ENCODE results near the gene LGALS7B.
"Not testable (repeated sequence)": the region's sequence is repeated elsewhere in the genome, so short reads cannot be mapped to it uniquely, and the experiment has no call there.

The LGALS7B gene

GRCh38 chr19:38825936-38826335 is 36.9 kb downstream of the LGALS7B start:
- DNase-seq = not testable (repeated sequence)

- DNase-seq = no peak
Measured at GRCh38 chr19:38826856-38827551, 38.0 kb downstream of the LGALS7B start.

- DNase-seq = peak; percentile 41 to 43
Measured at GRCh38 chr19:38829203-38829602, 40.2 kb downstream of the LGALS7B start.

DNA sequence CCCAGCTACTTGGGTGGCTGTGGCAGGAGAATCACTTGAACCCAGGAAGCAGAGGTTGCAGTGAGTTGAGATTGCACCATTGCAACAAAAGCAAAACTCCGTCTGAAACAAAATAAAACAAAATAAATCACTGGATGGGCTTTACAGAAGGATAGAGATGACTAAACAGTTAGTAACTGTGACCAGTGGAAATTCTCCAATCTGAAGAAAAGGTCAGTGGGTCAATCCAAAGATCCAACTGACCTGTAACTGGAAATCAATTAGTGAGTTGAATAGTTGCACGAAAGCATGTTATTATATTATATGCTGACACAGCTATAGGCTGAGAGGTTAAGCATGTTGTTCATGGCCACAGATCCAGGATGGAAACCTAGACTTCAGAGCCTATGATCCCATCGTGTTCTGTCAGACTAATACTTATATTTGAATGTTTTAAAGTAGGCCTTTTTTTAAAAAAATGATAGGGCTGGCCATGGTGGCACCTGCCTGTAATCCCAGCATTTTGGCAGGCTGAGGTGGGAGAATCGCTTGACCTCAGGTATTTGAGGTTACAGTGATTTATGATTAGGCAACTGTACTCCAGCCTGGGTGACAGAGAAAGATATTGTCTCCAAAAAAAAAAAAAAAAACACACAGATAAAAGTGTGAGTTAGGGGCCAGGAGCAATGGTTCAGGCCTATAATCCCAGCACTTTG is 41.2 kb downstream of the LGALS7B start:
- DNase-seq = no peak

DNA sequence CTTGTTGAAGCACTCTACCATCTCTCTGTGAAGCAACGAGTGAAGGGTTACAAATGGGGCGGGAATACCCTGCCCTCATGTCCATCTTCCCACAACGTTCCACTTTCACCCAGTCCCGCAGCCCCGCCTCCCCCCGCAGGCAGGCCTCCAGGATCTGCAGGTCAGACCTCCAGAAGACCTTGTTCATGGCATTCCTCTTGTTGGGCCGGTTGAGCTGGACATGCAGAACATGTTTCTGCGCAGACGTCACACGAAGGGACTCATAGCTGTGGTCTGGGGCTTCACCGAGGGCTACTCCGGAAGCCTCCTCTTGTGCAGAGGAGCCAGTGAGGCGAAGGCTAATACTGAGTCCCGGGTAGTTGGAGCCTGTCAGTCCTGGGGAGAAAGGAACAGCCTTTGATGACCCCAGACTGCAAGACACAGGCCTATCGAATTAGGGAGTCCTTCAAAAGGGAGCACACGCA is 42.2 kb downstream of the LGALS7B start:
- peak; percentile 24 to 45 for DNase-seq

GRCh38 chr19:38833092-38833425 is 44.1 kb downstream of the LGALS7B start:
- no peak for DNase-seq

GRCh38 chr19:38834104-38834490 is 45.1 kb downstream of the LGALS7B start:
- no peak for DNase-seq

DNA sequence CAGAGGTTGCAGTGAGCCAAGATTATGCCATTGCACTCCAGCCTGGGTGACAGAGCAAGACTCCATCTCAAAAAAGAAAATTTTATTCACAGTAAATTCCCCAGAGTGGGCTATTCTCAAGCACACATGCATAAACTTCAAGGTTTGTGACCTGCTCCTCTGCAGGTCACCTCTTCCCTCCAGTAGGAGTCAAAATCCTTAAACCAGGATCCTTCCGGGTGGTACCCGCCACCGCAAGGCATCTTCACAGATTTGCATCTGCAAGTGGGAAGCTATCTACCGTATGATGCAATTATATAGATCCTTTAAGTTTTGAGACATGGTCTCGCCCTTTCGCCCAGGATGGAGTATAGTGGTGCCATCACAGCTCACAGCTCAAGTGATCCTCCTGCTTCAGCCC is 45.6 kb downstream of the LGALS7B start:
- no peak for DNase-seq

GRCh38 chr19:38836159-38836982 is 47.4 kb downstream of the LGALS7B start:
- no peak for DNase-seq

DNA sequence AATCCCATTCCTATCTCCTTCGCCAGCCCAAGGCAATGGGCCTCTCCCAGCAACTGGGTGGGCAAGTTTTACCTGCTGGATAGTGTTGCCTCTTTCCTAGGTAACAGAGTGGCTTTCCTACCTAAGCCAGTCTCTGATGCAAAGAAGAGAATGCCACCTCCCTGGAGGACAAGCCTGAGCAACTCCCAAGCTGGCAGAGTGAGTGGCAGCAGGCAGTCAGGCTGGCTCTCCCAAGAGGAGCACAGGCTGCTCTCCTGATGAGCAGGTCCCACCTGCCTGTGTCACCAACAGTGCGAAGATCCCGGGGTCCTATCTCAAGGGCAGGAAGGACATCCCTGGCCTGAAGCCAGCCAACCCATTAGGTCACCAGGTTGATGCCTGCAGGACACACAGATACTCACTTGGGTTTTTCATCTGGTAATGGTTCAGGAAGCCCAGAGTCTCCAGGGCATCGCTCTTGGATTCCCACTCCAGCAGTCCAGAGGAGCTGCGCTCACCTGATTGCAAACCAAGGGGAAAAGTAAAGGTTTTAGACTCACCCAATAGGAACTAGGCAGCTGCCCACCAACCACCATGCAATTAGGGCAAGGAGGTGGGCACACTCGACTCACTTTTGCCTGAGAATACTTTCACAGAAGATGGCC is 48.1 kb downstream of the LGALS7B start:
- no peak for DNase-seq

- DNase-seq = no peak
Measured at GRCh38 chr19:38837656-38838121, 48.7 kb downstream of the LGALS7B start.

DNA sequence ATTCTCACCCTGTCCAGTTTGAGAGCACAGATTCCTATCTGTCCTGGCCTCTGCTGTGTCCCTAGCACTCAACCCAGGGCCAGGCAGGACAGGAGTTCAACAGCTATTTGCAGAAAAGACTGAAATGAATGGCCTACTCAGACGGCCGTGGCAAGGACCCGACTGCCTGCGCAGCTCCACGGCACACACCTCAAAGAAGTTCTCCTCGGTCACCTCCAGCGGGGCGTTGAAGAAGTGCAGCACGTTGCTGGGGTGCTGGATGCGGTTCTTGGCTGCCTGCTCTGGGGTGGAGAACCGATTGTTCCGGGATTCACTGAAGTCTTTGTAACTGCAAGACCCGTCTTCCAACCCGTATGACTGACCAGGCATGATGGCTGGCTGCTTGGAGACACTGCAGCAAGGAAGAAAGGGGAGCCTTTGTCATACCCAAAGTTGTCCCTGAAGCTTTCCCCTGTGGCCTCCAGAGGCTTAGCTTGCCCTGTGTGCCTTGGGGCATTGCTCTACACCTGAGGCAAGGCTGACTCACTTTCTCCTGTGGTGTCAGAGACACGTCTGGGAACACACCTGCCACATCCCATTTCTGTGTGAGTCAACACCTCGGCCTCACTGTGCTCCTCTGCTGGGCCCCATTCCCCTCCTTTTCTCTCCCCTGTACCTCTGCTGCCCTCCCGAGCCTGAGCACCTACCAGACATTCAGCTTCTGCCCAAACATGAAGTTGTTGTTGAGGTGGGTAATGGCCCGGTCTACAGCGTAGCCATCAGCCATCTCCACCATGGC is 49.4 kb downstream of the LGALS7B start:
- DNase-seq = no peak

GRCh38 chr19:38838986-38839761 is 50.2 kb downstream of the LGALS7B start:
- no peak for DNase-seq

- DNase-seq = no peak
Measured at GRCh38 chr19:38839816-38840582, 51.0 kb downstream of the LGALS7B start.

DNA sequence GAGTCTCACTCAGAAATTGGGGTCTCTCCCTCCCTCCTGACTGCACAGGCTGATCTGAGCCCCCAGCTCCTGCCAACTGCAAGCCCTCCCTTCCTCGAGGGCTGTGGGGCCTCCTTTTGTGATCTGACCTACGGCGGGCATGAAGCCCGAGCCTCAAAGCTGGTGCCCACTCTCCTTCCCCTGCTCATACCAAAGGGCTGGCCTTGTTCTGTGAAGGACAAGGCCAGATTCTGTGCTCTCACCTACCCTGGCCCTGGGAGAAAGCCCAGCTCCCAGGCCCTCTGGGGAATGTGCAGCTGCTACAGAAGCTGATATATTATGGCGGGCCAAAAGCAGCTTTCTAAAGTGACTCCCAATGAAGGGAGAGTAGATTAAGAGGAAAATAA is 51.6 kb downstream of the LGALS7B start:
- DNase-seq = no peak

All from AML-193 (cell line).